Kidney tubule cell (primary cell): ENCODE results near the gene NUDT14.

Source experiments
- DNase-seq: peaks from one replicate; pipeline ENCODE4 v3.0.0-alpha.2; 2018; ENCODE audit warnings: low spot score

The NUDT14 gene

DNA sequence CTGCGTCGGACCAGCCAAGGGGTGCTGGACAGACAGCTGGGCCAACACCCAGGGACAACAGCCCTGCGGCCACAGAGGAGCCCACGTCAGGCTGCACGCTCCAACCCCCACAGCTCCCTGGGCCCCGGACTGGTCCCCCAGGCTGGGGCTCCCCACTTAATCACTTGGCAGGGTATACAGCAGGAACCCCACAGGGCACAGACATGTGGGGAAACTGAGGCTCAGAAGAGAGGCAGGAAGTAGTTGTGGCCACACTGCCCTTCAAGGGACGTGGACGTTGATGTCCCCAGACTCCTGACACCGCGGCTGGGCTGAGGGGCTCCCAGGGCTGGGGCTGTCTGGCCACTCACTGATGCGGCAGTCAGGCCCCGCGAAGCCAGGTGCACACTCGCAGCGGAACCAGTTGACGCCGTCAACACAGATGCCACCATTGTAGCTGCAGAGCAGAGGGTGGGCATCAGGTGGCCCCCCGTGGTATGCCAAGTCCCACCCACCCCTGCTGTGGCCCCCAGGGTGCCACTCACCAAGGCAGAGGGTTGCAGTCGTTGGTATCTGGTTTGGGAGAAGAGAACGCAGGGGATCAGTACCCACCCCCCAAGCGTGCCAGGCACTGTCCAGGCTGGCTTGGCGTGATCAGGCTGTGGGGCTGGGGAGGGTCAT is 34.0 kb downstream of the NUDT14 start:
- no peak for DNase-seq

DNA sequence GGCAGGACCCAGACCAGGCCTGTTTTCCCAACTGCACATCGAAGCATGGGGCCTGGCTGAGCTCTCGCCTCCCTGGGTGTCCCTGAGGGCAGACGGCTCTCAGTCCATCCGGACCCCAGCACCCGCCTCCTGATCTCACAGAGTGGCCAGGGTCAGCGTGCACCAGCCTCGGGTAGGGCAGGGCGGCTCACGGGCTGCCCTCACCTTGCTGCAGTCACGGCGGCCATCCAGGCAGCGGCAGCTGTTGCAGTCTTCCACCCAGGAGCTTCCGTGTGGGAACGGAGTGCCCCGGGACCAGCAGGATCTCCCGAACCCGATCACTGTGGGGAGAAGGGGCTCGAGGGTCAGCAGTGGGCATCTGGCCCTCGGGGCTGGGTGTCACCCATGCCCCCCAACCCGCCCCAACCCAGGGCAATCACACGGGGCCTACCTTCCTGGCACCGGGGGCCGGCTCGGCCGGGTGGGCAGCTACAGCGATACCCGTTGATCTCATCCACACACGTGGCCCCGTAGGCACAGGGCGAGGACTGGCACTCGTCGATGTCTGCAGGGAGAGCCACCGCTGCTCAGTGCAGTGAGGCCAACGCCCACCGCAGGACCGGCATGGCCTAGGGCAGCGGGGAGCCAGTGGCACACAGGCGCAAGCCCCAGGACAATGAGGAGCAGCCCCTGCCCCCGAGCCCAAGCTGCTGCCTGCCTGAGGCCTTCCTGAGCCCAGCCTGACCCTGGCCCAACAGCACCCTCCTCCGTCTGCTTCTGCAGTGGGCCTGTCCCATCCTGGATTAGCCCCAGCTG is 34.7 kb downstream of the NUDT14 start:
- DNase-seq: no peak

DNA sequence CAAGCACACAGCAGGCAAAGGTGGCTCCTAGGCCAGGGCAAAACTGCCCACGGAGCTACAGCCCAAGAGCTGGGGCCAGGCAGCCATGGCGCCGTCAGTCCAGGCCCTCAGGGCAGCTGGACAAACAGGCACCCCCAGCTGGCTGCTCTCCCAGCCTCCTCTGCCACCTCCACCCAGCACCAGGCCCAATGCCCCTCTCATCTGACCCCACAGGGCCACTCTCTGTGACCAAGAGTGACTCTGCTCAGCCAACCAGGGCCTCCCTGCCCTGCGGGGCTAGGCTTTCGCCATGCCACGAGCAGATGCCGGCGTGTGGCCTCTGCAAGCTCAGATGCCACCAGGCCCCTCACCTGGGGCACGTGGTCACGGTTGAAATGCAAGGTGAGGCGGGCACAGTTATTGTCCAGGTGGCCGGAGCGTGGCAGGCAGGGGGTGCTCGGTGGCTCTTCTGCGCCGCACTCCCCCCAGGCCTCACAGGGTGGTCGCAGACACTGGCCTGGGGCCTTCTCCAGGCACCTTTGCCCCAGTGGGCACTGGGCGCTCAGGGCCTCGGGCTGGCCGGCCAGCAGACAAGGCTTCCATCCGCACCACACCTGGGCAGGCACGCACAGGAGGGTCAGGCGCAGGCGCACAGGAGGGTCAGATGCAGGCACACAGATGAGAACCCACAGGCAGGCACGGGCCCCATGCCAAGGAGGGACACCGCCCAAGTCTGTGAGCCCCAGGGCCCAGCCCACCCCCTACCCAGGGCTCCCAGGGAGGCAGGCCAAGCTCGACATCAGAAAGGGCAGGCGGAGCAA is 35.5 kb downstream of the NUDT14 start:
- DNase-seq: no peak

DNA sequence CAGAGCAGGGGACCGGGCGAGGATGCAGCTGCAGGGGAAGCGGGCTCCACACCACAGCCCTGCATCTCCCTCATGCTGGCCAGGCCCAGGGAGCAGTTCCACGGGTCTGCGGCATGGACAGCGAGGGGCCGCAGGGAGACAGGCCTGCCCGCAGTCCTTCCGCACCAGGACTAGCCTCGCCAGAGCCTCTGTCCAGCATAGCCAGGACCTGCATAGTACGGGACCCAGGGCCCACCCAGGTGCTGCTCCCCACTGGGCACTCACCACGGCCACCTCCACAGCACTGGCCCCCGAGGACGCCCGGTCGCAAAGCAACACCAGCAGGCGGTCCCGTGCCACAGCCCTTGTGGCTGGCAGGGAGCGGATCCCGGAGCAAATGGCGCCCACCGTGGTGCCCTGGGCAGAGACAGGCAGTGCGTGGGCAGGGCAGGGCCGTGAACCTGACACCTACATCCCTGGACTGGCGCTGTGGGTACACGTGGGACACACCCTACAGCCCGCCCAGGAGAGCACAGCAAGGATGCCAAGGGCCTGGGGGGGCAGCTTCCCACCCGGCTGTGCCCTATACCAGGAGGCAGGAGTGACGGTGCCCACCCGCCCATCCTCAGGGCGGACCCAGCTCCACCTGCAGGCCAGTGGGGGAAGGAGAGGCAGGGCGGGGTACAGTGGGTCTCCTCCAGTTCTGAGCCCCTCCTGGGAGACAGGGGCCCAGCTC is 36.3 kb downstream of the NUDT14 start:
- no peak for DNase-seq

DNA sequence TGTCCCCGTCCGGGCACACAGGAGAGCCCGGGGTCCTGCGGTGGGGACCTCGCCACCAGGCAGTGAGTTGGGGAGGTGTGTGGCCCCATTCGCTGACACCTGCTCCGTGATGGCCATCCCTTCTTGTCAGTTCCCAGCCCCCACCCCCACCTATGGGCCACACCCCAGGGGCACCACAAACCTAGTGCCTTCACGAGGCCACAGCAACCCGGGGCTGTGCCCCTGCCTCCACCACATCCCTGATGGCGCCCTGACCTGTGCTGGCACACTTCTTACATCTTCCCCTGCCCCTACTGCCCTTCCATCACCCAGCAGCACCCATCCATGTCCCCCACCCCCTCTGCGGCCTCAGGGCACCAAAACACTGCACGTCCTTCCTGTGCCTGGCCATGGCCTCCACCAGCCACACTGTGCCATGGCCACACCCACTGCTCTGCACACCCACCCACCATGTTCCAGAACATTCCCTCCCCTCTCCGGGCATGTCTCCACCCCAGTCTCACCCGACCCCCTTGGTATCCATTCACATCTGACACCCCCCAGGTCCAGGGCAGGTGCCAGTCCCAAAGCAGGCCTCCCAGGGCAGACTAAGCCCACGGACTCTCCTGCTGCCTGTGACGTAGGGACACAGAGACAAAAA is 37.0 kb downstream of the NUDT14 start:
- no peak for DNase-seq

DNA sequence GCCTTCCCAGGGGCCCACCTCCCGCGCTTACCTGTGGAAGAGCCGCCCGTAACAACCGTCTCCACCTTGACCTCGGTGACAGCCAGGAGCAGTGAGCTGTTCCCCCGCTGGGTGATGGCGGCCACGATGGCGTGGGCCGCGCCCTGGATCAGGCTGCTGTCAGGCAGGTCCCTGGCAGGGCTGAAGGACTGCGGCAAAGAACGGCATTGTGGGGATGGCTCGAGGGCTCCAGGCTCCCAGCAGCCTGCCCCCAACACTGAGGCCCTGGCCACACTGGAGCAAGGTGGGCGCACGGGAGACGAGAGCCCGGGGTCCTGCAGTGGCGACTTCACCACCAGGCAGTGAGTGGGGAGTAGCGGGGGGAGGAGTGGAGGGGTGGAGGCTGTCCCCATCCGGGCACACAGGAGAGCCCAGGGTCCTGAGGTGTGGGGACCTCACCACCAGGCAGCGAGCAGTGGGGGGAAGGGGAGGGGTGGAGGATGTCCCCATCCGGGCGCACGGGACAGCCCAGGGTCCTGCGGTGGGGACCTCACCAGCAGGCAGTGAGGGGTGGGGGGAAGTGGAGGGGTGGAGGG is 37.6 kb downstream of the NUDT14 start:
- no peak for DNase-seq

DNA sequence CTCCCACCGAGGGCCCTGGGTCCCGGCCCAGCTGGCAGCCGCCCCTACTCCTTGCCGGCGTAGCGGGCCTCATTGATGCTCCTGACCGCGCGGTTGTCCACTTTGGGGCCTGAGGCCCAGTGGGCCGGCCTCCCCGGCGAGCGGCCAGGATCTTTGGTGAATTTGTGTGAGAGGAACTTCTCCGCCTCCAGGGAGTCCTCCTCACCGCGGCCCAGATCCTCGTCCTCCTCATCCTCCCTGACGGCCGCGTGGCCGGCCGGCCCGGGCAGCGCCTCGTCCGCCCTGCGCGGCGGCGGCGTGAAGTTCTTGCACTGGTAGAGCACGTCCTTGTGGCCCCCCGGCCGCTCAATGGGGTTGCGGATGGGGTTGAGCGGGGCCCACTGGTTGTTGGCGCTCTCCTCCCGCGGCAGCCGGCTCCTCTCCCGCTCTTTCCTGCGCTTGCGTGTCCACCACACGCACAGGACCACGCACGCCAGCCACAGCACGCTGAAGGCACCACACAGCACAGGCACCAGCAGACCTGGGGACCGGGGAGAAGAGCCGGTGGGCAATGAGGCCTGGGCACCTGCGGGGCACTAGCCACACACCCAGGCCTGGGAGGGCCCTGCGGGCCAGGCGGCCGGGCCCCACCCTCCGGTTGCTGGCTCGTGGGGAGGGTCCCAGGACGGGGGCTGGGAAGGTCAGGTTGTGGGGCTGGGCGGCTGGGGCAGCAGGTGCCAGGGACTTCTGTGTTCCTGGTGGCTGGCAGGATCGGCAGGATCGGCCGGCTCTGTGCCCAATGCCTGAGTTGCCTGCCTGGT is 38.3 kb downstream of the NUDT14 start:
- no peak for DNase-seq

DNA sequence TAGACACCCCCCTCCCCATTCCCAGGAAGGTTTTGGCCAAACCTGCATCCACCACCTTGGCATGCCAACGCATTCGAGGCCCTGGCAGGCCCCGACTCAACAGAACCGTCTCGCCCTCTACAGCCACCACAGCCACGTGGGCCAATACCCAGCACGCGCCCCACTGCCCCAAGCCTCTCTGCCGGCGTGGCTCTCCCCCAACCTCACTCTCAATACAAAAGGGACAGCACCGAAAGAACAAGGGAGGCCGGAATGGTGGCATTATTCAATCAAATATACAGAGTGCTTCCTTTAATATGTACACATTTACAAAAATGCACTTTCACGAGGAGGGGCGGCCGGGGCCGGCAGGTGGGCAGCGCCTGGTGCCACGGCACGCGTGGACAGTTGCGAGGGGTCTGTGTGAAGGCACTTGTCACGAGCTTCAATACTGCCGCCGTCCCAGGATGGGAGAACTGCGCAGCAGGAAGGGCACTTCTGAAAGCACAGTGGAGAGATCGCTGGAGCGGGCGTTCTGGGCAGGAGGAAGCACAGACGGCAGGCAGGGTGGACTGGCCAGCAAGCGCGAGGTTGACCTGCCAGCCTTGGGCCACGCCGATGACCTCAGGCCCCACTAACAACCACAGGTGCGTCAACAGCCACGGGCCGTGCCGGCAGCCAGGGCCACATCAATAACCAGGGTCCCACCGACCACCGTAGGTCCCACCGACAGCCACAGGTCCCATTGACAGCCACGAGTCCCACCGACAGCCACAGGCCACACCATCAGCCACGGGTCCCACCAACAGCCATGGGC is 39.4 kb downstream of the NUDT14 start:
- no peak for DNase-seq

DNA sequence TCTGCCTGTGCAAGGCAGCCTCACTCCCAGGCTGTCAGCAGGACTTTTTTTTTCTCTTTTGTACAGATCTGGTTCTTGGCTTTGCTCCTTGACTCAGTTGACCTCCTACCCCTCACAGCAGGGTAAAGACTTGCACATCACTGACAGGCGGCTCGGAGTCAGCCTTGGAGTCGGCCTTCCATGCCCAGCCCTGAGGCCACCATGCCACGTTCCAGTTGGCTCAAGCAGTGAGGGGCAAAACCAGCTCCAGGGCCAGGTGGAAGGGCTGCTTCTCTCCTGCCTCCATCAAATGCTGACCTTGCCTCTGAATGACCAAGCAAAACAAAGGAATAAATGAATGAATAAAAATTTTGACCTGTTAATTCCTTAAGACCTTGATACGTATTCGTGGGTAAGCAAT is 40.1 kb downstream of the NUDT14 start:
- no peak for DNase-seq

DNA sequence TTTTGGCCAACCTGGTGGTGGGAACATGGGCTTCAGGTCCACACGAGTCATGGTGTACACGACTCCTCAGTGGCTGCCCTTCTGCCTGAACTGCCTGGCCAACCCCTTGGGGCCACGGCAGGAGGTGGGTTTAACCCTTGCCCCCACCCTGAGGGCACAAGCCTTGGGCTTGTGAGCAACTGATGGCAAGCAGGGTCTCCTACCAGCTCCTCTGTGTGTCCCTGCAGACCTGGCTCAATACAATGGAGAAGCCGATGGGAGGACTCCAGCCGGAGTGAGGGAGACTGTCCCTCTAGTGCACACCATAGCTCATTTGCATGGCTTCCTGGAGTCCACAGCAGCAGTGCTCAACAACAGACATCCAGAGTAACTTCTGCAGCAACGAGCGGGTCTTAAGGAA is 40.5 kb downstream of the NUDT14 start:
- DNase-seq: no peak

DNA sequence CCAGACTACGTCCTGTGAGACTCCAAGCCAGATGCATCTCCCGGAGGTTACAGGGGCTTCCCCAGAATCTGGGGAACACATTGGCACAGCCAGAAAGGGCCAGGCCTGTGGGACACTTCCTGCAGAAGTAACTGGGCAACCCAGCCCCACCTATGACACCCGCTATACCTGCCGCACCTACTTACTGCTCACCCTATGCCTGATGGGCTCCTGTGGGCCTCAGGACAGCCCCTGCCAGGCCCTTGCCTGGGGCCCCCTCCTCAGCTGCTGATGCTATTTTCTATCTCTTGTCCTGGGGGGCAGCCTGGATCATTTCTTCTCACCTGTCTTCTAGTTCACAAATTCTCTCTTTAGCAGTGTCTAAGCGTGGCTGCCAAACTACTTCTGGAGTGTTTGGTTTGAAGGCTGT is 41.3 kb downstream of the NUDT14 start:
- no peak for DNase-seq

DNA sequence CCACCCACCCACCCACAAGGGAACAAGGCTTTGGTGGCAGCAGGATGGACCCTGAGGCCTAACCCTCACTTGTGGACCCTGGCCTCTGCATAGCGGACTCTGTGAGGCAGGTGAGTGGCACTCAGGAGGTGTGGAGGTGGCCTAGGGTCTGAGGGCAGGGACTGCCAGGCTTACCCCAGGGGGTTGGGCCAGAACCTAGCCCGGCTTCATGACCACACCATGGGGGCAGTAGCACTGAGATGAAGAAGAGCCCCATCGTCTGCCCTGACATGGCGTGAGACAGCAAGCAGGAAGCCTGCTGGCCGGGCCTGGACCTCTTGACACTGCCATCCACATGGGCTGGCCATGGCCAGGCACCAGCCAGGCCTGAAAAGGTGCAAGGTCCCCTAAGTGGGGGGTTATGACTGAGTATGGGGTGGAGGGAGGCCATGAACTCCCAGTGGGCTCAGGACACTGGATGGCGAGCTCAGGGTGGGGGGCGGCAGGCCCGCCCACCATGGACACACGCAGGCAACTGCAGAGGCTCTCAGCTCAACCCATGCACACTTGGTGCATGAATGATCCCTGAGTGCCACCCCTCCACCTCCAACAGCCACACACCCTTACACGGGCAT is 41.8 kb downstream of the NUDT14 start:
- no peak for DNase-seq

DNA sequence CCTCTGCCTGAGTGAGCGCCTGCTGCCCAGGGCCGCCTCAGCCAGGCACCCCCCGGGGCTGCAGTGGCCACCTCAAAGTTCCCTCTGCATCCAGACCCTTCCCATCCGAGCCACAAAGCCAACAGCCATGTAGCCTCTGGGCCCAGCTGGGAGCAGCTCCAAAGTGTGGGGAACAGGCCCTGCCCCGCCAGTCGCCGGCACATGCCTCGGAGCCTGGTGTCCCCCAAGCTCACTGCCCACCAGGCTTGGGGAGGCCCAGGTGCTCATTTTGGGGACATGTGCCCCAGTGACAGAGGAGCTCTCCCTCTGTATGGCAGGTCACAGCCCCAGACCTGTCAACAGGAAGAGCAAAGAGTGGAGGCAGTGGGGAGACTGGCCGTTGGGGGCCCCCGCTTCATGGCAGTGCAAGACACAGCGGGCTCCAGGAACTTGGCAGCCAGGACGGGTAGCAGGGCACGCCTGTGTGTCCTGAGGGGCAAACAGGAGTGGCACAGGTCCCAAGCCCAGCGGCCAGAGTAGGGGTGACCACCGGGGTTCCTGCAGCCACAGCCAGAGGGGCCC is 42.5 kb downstream of the NUDT14 start:
- no peak for DNase-seq

DNA sequence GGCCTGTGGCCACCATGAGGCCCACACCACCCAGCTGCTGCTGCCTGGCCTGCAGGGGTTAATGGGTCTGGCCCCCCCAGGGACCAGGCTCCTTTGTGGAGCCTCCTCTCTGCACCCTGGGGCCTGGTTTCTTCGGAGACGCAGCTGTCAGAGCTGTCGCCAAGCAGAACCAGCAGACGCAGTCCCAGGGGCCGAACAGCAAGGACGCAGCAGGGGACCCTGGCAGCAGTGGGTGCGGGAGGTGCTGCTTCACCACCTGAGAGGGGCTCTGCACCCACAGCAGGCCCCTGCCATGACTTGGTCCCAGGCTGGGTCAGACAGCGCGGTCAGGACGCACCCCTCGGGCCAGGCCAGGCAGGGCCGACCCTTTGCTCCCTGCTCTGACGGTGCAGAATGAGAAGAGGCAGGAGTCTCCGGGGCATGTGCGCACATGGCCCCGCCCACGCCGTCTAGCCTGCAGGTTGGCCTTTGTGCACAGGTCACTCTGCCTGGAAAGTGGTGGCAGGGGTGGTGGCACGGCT is 43.0 kb downstream of the NUDT14 start:
- DNase-seq: no peak

DNA sequence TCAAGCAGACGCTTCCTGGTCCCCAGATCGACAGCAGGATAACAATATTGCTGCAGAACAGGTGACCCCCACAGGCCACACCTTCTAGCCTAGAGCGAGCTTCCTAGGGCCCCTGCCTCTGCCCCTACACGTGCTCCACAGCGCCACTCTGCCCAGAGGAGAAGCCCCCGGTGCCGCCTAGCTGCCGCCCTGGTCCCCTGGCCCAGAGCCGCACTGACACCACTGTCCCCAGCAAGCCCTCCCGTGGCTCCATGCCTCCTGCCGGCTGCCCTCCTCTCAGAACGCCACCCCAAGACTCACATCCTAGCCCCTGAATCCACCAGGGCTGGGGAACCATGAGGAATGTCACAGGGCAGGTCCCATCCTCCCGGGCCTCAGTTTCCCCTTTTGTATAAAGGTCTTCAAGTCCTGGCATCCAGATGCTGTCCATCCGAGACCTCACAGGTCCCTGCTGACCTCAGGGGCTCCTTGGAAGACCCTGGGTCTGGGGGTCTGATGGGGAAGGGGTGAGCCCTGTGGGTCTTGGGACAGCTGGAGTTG is 43.6 kb downstream of the NUDT14 start:
- no peak for DNase-seq

DNA sequence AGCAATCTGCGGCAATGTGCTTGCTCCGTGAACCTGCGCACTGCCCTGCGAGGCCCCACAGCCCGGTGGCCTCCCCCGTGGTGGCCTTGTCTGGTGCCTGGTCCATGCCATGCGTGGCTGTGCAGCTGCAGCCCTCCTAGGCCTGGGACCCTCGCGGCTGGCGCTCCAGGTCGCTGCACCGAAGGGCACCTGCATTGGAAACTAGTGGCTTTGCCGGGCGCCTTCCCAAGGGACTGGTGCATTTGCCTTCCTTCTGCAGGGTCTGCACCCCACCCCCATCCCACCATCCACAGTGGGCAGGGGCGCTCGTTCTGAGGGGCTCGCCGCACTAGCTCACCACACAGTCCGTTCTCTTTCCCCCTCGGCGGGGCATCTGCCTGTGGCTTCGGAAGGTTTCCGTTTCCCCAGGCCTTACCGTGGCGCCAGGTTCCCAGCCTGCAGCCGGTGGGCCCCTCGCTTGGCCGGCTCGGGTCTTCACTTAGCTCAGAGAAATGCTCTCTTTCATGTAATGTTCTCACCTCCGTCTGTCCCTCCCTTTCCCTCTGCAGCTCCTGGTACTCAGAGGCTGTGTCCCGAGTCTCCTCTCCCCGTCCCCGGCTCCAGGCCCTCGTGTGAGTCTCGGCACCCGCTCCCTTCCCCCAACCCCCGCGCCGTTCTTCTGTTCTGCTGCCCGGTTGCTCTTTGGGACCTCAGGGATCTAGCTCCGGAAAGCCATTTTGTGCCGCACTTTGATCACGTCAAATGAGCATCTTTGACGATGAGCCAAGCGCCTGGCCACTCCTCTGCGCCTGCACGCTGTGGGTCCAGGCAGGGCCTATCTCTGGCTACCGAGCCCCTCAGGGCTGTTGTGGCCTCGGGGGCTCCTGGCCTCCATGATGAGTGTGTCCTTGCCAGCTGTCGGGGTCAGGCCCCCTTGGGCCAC is 44.5 kb downstream of the NUDT14 start:
- no peak for DNase-seq

DNA sequence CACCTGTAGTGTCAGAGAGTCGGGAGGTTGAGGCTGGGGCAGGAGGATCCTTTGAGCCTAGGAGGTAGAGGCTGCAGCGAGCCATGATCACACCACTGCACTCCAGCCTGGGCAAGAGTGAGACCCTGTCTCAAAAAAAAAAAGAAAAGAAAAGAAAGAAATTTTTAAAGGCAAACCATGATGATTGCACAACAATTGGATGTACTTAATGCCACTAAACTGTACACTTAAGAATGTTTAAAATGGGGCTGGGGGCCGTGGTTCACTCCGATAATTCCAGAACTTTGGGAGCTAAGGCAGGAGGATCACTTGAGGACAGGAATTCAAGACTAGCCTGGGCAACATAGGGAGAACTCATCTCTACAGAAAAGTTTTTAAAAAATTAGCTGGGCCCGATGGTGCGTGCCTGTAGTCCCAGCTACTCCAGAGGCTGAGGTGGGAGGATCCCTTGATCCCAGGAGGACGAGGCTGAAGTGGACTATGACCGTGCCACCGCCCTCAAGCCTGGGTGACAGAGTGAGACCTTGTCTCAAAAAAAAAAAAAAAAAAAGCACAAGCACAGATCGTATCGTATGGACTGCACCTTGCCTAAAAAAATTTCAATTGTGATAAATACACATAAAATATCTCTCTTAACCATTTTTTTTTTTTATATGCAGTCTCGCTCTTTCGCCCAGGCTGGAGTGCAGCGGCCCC is 45.3 kb downstream of the NUDT14 start:
- no peak for DNase-seq
